HG02870 (cell line): Measurements from ENCODE around the gene MAGI2.

ENCODE experiments used
- ATAC-seq: cut with Tn5 transposase; IDR thresholded peaks from one replicate; pipeline ENCODE4 v1.9.1; 2021; ENCODE audit warnings: mild to moderate bottlenecking, moderate library complexity; ENCODE audit not compliant: unreplicated experiment

MAGI2 gene

DNA sequence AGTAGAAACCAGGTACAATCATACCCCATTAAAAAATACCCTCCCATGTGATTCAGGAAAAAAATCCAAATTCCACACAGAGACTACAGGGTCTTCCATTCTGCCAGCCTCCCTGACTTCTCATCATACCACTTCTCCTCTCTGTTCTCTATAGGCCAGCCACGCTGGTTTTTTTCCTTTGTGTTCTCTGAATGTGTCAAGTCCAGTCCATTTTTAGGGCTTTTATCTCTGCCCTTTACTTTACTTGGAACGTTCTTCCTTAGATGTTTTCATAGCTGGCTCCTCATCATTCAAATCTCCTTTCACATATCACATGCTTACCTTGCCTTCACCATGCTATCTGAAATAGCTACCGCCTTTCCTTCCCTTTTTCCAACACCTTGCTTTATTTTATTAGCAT lies 1057.3 kb downstream of the MAGI2 start:
- ATAC-seq = no peak

DNA sequence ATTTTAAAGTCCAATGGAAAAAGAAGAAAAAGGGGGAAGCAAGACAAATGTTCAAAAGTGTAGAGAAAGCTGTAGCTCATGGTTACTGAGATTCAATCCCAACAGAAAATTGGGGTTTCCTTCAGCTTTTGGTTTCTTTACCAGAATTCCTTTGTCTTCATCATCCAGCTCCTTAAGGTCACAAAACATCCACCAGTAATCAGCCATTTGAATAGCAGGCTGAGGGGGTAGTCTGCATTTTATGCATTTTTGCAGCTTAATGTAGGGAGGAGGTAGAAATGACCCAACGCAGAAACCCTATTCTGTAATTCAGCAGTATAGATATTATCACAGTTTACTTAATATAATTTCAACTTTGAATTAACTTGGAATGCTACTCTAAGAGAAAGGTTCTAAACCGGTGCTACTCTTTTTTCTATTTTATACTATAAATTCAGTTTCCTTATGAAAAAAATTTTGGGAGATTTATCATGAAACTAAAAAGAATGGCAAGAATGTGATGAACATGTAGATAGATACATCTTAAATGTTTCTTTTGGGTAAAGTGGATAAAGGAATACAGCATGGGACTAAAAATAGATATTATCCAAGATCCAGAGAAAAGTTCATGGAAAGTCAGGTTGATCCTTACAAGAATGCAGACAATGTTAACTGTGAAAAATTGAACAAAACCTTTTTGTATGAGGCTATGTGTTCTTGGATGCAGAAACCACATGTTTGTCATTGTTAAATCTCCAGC lies 1058.0 kb downstream of the MAGI2 start:
- ATAC-seq = no peak

DNA sequence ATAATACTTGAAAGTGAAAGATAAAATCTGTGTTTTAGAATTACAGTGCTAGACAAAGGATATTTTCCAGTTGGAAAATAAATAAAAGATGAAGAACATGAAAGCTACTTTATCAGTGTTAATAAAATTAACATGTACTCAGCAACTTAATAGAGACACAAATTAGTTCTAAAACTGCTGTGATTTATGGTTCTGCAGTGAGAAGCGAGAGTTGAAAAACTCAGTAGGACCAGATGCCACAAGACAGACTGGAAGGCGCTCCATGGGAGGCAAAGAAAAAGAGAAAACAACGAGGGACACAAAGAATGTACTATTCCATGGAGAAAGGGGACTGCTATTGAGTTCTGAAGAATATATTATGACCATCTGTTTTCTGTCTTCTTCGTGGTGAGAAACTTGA lies 1064.4 kb downstream of the MAGI2 start:
- no peak for ATAC-seq

DNA sequence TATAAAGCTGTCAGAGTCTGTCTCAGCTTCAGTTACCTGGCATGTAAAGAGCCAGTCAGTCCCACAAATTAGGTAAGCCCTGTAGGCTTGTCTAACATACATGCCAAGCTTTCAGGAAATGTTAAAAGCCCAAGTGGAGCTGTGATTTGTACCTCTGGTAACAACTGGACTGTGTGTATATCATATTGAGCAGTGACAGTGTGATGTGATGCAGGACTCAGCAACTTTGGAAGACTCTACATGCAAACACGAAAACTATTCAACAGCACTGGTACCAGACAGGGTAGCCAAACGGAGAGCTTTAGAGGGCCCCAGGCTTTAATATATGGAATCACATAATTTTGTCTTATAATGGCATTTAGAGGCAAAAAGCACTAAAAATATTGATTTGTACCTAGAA lies 1066.9 kb downstream of the MAGI2 start:
- no peak for ATAC-seq

DNA sequence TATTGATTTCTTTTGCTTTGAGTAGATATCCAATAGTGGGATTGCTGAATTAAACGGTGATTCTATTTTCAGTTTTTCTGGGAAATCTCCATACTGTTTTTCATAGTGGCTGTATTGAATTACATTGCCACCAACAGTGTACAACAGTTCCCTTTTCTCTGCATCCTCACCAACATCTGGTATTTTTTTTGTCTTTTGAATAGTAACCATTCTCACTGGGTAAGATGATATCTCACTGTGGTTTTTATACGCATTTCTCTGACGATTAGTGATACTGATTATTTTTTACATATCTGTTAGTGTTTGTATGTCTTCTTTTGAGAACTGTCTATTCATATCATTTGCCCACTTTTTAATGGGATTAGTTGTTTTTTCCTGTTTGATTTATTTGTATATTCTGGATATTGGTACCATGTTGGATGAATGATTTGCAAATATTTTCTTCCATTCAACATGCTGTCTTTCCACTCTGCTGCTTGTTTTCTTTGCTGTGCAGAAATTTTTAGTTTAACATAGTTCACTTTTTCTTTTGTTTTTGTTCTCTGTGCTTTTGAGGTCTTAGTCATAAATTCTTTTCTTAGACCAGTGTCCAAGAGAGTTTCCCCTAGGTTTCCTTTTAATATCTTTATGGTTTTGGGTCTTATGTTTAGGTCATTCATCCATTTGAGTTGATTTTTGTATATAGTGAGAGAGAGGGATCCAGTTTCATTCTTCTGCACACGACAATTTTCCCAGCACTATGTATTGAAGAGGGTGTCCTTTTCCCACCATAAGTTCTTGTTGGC lies 1070.2 kb downstream of the MAGI2 start:
- no peak for ATAC-seq

DNA sequence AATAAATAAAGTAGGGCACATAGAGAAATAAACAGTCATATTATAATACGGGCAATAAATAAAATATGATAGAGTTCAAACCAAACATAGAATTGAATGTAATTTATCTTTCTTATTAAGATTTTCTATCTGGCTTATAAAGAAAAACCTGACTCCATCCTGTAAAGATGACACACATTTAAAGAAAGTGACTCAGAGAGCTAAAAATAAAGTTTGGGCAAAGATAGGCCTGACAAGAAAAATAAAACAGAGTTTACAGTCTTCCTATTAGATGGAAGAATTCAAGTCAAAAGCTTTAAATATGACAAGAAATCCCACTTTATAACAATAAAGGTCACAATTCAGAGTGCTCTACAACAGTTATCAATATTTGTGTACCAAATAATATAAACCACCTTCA lies 1074.3 kb downstream of the MAGI2 start:
- ATAC-seq = no peak

DNA sequence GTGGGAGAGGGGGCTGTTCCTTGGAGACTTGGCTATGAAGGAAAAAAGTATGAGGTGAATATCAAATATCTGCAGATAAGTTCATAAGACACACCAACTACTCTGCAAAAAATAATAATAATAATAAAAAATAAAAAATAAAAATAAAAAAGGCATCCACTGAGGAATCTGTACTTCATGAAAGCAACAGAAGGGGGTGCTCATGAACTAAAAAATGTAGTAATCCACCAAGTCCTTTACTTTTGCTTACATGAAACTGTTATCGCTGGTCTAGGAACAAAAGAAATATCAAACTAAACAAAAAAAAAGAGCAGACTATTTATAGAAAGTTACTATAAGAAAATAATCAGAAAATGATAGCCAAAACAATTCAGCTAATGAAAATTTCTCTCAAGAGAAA lies 1075.9 kb downstream of the MAGI2 start:
- ATAC-seq = no peak

DNA sequence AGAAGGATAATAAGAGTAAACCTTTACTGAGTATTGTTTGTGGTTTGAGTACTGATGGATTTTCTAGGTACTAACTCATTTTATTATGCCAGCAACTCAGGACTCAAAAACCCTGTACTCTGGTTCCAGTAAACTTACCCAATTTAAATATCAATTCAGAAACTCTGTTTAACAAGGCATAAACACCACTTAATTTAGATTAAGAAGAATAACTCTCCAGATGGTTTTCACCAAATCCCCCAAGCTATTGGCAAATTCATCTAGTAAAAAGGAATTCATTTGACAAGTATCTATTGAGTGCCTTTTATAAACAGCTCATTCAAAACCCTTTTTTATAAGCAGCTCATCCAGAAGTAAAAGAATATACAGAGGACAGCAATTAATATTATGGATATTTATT lies 1082.5 kb downstream of the MAGI2 start:
- no peak for ATAC-seq

DNA sequence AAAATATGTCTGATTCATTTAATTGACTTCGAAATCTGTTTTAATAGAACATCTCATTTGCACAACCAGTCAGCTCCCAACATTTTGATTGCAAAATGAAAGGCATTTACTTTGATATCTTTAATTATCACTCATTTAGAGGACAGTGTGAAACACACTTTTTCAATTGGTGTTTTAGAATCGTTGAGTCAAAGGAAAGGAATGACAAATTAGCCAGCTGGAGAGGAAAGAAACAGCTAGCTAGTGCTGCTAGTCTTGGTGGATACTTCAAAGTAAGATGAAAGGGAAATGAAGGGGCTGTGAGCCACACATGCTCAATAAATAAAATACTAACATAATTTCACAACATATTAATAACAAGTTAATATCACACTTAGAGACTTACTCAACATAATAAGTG lies 1084.7 kb downstream of the MAGI2 start:
- ATAC-seq = no peak

DNA sequence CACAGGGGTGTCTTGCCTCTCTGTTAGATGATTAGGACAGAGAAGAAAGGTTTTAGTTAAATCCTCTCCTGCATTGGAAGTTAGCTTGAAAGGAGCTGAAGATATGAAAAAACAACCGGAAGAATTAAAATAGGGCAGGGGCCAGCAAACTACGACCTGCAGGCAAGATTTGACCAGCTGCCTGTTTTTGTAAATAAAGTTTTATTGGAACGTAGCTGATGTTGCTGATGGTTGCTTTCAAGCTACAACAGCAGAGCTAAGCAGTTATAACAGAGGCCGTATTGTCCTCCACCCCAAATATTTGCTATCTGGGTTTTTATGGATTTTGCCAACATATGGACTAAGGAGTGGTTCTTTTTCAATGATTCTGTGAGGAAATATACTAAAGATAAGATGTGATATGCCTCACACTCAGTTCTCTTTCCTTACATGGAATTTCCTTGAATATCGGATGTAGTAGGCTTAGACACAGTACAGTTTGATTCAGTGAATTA lies 1086.1 kb downstream of the MAGI2 start:
- no peak for ATAC-seq

DNA sequence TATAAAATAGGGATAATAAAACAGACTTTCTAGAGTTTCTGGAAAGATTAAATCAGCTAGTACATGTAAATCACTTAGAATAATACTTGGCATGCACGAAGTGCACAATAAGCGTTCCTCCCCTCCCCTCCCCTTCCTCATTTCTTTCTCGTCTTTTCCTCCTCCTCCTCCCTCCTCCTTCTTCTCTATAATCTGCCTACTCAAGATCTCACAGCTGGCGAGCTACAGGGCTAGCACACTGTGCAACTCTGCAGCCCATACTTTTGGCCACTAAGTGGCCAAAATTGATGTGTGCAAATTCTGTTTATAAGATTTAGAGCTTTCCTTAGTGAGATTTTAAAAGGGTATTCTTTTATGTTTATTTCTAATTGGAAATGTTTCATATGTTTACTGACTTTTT lies 1089.6 kb downstream of the MAGI2 start:
- no peak for ATAC-seq

DNA sequence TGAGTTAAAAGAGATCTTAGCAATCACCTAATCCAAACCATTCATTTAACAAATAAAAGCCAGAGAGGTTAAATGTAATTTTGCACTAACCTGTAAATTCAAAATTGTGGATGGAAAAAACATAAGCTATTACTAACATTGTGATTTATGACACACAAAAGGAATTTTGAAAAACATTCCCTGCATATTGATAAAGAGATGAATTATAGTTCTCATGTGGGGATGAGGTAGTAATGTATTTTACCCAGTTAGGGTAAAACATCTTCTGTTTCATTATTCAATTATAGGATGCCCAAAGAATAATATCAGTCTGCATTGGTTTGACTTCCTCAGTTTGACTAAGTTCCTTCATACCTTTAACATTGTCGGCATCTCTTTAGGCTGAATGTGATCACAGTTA lies 1093.6 kb downstream of the MAGI2 start:
- ATAC-seq = no peak

DNA sequence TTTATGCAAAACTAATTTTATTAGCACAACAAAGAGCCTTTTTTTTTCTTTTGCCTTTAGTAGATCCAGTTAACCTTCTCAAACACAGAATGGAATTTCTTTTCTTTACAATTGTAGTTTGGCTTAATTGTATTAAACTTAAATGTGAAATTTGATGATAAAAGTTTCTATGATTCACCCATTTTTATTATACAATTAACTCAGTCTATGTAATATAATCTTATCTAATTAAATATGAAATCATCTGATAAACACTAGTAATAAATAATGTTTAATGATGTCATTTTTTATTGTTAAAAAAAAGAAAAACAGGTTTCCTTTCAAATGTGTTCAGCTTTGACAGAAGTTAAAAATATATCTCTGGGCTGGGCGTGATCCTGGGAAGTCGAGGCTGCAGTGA lies 1095.8 kb downstream of the MAGI2 start:
- no peak for ATAC-seq

DNA sequence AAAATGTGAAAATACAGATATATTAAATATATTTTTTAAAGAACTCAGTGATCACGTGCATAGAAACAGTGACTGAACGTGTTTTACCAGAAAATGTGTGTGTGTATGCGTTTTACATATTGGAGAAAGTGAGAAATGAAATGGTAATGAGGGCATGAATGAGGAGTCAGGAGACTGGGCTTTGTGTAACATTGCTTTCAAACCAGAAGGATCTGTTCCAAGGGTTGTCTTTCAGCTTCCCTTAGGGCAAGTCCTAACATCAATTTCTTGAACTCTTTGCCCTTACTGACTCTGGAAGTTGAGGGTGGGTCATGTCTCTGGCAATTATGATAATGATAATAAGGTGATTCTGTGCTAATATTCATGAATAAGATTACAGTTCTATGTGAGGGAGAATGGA lies 1097.6 kb downstream of the MAGI2 start:
- ATAC-seq = no peak

DNA sequence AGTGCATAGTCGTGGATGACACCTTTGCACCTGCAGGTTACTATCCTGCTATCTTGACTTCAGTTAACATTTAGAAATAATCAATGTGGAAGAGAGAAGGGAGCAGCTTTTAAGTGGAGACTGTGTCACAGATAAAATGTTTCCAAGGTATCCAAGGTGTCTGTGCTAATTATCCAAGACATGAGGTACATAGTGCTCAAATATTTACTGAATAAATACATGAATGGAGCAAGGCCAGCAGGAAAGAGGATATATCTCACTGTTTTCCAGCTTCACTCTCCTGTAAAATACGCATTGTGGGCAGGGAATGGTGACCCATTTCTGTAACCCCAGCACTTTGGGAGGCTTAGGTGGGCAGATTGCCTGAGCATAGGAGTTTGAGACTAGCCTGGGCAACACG lies 1102.5 kb downstream of the MAGI2 start:
- no peak for ATAC-seq

DNA sequence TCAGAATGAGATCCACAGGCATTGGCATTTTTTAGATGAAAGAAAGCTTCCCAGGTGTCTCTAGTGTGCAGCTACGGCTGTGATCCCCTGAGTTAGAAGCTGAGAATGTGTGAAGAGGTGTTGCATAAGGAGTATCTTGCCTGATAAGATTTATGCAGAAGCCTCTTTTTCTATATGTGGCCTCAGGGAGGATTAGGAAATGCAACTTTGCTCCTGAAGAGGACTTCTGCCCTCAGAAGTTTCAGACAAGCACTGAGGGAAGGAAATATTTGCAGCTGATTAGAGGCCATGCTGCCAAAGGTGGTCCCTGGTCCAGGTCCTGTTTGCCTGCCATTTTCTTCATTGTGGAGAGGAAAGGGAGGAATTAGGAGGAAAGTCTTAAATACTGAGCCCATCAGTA lies 1103.1 kb downstream of the MAGI2 start:
- no peak for ATAC-seq

DNA sequence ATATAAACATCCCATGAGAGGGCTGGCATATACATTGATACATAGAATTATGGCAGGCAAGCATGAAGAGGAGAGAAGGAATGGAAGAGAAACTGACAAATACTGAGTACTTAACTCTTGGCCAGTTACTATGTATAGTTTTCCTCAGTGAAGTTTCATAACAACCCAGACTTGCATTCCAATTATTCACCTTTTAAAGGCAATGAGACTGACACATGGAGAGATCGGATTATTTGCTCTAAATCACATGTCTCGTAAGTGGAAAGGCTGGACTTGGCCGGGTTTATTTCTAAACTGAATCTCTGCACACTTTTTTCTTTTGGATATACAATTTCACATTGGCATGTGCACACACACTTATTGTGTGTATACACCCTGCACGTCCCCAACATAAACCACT lies 1106.6 kb downstream of the MAGI2 start:
- no peak for ATAC-seq

DNA sequence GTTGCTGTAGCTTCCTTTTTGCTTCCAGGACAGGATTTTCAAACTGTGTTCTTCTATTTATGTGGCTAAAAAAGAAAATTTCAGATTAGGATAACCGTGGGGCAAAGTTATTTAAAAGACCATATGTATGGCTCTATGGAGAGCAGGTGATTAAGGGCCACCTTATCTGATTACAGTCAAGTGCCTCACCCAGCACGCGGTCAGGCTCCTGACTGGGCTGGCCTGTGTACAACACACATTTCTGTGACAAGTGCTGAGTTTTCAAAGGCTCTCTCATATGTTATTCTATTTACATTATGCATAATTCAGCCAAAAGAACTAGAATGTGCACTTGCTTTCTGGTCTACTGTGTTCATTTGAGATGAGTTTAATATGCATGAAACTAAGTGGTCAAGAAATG lies 1107.5 kb downstream of the MAGI2 start:
- ATAC-seq = no peak

DNA sequence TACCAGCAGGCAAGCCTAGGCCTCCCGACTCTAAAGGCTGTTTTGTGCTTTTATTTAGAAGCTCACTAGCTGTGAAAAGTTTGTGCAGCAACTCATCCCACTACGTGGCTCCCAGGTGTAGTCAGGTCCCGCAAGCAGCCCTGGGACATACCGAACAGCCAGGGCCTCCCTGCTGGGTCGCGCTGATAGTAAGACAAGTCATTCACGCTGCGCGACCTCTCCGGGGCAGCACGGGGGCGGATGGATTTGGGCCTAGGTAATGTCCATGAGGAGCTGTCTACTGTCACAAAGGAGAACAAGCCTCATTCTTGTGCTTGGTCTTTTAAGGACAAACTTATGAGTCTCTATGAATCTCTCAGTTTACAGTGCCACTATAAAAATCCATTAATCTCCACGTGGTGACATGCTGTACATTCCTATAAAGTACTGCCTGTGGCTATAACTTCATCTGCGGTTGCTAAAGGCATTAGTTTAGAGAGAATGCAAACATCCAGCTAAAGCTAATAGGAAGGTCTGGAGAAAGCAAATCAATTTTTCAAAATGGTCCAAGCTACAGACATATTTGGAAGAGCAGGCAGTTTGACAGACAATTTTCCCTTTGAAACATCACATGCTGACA lies 1108.1 kb downstream of the MAGI2 start:
- ATAC-seq = no peak

DNA sequence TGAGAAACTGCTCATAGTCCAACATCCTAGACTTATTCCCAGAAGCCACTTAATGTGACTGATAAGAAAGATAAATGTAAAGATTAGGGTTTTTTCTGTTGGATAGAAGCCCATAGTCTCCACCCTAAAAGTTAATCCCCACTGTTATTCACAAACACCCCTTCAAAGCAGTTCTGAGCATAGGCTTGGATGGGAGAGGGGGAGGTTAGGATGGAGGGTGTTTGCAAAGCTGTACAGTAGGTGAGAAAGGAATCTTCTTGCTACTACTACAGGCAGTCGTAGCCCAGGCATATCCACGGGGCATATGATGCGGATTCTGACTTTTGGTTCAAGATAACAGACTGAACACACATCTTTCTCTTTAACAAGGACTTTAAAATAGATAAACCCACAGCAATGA lies 1119.0 kb downstream of the MAGI2 start:
- no peak for ATAC-seq

DNA sequence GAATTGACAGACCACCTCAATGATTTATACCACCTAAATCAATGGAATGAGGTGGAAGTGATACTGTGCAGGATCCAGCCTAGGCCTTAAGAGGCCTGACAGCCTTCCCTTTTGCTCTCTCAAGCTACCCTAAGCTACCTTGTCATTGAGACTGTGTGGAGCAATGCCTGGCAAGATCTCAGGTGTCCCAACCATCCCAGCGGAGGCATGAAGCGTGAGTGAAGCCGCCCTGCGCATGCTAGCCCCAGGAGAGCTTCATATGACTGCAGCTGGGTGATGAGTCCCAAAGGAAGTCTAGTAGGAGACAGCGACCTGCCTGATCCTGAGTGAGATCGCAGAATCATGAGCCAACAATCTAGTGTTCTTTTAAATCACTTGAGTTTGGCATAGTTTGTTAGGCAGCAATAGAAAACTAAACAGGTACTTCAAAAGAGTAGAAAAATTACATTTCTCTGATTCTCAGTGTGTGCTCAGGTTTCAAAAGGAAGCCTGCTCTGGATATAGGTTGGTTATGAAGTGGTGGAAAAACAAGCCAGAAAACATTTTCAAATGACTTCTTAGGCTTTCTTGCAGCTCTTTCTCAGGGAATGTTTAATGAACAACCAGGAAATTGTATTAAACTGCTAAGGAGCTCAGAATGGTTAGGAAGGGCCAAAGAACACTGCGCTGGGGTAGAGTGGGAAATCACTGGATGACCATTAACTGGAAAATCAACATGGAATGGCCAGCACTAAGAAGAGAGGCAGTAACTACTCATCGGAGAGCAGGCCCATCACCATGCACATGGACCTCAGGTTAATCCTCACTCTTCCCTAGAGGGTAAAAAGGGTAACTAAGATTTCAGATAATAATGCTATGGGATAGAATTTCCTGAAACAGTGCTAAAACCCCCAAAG lies 1119.7 kb downstream of the MAGI2 start:
- ATAC-seq = no peak
